GM18499 (cell line): ENCODE measurements around the gene JAG1.

ENCODE experiments used
- ATAC-seq: cut with Tn5 transposase; IDR thresholded peaks from one replicate; pipeline ENCODE4 v1.9.1; 2021; ENCODE audit warnings: moderate number of reproducible peaks; ENCODE audit not compliant: insufficient read depth, unreplicated experiment

JAG1 gene

DNA sequence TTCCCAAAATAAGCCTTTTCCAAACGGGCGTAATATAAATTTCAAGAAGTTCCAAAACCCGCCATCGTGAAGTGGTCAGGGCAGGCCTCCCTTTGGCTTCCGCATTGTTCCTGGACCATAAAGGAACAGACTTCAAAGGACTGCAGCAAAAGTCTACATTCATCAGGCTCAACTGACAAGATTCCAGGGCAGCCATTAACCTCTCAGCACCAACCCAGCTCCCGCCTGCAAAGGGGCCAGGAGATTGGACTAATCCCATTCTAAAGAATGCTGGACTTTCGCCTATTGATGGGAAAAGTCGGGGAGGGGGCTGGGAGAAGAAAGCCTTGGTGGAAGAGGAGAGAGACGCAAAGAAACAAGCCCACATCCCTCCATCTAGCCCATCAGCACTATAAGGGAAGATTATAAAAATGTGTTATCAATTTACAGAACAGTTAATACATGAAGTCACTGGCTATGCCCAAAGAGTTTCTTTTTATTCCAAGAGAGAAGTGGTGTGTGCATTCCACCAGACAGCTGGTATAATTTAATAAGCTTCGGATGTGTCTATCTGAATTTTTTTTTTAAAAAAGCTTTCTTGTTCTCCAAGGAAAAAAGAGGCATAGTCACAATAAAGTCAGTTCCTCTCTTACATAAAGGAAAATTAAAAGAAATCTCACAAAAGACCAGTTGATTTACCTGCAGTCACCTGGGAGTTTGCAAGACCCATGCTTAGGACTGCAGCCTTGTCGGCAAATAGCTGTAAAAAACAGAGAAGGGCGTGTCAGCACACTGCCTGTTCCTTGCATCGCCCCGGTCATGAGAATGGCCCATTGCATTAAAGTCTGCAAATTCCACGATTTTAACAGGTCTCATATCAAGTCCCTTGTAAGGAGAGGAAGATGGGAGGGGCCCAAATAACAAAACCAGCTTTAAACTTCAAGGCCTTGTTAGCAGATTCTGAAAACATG is 17.8 kb downstream of the JAG1 start:
- no peak for ATAC-seq

DNA sequence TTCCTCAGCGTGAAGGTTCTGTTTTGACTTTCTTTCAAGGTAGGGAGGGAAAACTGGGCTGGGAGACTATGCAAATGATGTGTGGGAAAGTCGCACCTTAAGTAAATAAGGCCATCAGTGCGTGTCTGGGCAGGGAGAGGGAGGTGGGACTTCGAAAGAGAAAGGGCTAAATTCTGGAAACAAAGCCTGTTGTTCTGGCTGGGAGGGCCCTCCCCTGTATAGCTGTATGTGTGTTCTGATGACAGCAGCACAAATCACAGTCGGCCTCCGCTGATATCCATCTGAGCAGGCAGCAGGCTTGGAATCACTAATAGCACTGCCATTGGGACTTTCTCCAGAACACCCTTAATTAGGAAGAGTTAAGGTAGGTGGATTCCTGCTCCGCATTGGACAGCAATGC is 19.2 kb downstream of the JAG1 start:
- ATAC-seq = peak; percentile 65

DNA sequence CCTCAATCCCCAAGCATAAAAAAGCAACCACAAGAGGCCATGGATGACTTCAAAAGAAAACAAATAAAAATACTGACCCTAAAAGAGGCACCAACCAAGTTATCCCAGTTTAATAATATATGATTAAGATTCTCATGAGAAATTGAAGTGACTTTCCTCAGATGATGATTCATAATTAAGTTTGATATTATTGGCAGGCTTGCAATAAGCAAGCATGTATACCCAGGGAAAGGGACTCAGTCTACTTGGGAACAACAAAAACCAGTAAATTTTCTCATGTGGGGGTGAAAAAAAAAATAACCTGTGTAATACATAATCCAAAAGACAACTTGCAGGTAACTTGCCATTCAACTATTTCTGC is 19.6 kb downstream of the JAG1 start:
- no peak for ATAC-seq

DNA sequence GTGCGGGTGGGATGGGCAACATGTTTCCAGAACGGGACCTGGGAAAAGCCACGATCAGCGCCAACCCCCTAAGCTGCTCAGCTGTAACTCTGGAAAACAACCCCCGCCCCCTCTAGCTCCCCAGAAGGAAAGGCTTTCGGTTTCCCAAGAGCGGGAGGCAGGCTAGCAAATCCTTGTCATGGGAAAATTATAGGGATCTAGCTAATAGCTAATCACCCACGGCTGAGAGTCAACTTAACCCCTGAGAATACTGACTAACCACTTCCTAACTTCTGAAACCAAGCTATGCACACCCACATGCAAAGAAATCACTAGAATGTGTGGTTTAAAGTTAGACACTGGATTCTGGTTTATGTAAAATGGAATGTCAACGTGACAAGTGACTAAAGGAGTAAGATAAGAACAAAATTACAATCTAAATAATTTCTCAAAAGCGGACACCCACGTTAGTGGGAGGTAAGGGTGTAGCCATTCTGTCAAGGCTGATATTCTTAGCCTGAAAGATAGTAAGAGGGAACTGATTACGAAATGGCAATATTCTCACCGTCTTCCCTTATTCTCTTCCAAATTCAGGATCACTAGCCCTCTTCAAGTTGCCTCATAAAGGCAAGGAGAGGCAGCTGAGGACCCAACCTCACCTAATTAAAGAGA is 20.1 kb downstream of the JAG1 start:
- ATAC-seq = no peak

DNA sequence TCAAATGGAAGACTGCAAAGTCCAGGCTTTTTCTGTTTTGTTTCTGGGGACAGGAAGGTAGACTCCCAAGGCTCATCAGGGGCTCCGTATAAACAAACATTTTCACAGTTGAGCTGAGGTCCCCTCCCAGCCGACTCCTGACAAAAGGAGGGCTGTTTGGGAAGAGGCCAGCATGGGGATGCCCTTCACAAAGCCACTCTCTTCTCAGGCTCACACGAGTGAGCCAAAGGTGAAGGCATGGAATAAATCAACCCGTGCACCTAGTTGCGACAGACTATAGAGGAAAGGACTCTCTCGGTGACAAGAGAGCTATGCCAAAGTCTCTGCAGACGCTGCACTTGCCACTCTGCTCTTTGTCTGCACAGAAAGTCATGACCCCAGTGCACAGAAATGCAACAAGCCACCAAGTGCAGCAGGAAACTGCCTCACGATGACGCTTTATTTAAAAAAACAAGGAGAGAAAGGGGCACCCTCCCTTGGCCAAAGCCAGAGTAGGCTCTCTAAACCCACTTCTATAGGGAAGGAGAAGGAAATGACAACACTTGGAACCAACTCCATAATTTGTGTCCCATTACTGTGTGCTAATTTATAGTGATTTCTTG is 21.0 kb downstream of the JAG1 start:
- no peak for ATAC-seq

DNA sequence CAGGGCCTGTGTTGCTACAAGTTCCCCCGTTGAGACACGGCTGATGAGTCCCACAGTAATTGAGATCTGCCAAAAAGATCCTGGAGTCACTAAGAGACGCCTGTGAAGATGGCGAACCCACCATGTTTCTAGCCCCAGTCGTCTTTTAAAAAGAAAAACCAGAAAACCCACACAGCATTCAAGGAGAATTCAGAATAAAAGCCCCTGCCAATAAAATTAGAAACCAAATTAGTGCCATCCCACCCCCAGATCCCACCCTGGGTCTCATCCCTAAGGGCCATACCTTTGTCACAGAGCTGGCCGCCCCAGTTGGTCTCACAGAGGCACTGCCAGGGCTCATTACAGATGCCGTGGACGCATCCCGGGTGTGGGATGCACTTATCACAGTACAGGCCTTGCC is 21.6 kb downstream of the JAG1 start:
- no peak for ATAC-seq

DNA sequence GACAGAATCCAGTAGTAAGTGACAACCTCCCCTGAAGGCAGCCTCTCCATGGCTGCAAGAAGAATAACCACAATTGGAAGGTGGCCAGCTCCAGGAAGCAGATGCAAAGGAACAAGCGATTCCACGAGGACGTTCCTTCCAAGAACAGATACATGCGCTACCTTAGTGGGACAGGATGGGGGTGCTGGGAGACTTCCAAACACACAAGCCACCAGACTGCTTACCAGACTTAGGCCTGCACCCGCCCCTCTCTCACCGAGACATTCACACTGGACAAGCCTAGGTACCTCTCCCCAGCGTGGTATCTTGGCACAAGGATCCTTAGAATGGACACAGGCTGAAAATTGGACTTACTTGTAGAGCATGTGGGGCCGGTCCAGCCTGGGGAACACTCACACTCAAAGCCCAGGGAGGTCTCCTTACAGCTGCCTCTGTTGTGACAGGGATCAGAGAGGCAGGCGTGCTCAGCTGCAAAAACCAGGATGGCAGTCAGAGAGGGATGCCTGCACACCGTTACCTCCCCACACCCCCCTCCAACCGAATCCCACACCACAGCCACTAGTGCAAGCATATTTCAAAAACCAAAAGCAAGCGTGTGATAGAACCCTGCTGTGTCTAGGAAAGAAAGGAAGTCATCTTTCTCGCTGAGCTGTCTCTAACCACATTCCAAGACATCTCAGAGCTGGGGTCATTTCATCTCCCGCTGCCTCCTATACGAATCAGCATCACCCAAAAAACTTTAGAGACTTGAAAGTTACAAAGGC is 22.4 kb downstream of the JAG1 start:
- ATAC-seq = no peak

DNA sequence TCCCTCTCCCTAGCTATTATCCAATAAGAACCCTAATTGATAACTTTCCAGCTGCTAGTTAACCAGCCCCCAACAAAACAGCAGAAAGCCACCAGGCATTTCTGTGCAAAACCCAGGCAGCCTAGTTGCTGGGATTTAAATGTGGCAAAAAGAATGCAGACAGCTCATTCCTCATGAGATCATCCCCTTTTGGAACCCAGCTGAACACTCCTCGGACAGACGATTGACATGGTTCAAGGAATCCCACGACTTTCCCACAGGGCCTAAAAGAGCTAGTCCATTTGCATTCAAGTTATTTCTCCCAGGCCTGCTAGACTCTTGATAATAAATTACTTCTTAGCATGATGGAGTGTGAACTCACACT is 24.0 kb downstream of the JAG1 start:
- ATAC-seq = no peak

DNA sequence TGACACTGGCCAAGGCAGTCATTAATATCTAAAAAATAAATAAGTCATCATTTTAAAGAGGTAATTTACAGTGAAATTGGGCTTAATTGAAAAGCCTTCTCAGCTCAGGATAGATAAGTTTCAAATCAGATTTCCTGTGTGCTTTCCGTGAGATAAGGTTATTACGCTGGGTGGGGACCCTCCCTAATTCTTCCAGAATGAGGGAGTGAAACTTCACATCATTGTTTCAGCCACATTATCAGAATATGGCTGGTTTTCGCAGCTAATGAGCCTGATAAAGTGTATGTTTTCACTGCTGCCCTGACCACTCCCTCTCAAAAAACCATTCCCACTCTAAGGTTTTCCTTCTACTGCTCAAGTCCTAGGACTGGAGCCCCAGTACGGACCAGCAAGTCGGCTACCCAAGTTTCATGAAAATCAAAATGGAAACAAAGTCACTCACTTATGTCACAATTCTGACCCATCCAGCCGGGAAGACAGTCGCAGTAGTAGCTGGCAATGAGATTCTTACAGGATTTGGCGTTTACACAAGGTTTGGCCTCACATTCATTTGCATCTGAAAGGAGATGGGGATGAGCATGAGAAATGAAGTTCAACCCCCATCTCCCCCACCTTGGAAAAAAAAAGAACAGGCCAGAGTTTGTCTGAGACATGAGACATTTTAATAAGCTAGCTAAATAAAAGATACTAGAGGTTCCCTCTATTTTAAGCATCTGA is 24.6 kb downstream of the JAG1 start:
- no peak for ATAC-seq

DNA sequence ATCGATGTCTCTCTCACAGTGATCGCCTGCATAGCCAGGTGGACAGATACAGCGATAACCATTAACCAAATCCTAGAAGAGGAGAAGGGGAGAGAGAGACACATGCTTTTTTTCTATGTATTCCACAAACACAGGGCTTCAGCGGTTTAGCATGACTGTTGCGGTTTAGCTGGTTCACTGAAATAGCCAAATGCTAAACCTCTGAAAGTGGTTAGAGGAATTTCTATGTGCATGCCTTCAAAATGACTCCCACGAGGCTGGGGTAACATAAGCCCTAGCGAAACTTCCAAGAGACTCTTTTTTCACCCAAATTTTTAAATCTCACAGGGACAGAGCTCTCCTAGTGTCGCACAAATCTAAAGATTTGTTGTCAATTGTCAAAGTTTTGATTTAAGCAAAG is 25.1 kb downstream of the JAG1 start:
- no peak for ATAC-seq

DNA sequence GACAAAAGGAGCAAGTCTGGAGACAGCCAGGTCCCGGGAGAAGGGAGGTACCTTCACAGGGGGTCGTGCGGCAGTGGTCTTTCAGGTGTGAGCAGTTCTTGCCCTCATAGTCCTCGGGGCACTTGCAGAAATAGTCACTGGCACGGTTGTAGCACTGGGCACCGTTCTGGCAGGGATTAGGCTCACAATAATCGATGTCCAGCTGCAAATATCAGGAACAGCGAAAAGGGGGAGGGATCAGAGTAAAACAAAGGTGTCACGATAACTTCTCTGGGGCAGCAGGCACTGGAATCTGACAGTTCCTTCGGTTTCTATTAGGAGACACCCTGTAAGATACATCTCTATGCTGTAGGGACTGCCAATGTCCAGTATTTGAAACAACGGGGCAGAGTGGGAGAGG is 25.9 kb downstream of the JAG1 start:
- ATAC-seq = no peak

DNA sequence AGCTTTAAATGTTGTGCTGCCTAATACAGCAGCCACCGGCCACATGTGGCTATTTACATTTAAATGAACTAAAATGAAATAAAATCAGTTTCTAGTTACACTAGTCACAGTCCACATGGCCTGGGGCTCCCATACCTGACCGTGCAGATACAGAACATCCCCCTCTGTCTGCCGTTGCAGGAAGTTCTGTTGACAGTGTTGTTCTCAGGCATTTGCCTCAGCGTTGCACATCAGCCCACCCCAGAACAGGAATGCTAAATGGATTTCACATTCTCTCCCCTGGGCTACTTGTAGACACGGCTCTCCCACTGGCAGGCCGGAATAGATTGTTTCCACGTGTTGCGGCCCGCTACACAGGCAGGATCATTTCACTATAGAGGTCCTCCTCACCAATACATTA is 26.3 kb downstream of the JAG1 start:
- no peak for ATAC-seq

DNA sequence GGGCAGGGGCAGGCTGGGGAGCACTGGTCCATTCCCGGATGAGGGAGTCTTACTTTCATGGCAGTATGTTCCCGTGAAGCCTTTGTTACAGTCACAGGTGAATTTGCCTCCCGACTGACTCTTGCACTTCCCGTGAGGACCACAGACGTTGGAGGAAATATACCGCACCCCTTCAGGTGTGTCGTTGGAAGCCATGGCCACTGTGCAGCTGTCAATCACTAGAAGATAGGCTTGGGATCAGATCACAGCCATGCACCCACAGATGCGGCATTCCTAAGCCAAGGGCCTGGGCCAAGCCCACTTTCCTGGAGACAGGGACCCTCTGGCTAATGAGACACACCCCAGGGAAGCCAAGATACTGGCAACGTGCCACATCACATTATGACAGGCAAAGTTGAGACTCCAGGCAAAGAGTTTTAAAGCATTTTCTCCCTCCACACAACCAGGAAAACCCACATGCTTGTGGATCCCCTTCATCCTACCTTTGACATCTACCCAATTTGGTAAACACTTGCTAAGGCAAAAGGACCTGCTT is 26.8 kb downstream of the JAG1 start:
- no peak for ATAC-seq

DNA sequence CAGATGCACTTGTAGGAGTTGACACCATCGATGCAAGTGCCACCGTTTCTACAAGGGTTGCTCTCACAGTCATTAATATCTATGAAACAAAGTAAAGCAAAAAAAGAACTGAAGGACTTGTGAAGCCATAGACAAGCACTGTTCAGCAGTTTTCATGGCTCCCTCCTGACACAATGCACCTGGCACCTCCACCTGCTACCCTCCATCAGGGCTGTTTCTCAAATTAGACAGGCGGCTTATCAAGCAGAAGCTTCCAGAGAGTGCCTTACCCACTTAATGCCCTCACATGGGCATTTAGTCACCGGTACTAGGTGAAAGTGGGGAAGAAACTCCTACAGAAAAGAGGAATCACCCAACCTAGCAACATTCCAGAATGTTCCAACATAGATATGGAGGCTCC is 27.8 kb downstream of the JAG1 start:
- ATAC-seq = no peak

DNA sequence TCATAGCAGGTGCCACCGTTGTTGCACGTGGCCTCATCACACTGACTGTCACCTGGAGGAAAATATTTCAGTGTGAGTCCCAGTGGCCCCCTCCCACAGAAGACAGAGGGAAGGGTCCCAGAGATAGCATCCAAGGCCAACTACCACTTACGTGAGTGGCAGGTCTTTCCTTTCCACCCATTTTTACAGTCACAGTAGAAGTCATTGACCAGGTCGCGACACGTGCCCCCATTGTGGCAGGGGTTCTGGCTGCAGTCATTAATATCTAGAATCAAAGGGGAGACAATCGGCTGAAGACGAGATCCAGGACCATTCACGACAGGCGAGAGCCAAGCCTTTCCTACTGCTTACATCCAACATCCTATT is 28.6 kb downstream of the JAG1 start:
- ATAC-seq = no peak

DNA sequence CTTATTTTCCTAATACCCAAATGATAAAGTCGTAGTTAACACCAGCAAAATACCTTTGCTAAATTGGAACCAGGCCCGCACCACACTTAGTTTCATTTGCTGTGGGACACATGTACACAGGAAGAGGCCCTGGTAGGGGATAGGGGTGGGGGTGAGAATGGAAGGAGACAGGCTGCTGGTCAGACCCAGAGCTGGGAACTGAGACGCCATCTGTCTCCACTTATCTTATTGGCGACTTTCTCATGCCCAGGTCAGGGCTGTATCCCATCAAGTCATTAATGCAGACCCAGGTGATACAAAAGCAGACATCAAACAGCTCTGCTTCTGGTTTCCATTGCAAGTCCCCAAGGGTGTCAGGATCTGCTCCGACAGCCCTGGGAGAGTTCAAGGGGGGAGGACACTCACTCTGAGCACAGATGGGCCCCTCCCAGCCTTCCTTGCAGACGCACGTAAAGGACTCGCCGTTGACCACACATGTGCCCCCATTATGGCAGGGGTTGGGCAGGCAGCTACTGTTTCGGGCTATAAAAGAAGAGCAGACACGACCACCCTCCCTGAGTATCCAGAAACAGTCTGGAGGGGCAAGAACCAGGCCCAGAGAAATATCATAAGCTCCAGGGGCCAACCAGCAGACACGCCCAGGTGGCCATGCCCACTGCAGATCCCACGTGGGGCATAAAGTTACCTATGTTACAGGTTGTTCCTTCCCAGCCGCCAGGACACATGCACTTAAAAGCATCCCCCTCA is 29.2 kb downstream of the JAG1 start:
- ATAC-seq = no peak

DNA sequence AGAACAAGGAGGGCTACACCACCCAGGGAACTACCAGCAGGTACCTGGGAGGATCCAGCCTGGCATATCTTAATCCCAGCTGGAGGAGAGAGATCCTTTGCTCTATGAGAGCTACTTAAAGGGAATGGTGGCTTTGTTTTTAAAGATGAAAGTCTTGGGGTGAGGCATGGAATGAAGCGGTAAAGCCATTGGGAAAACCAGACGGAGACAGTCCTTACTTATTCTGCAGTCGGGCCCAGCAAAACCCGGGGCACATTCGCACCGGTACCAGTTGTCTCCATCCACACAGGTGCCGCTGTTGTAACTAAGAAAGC is 30.3 kb downstream of the JAG1 start:
- no peak for ATAC-seq

DNA sequence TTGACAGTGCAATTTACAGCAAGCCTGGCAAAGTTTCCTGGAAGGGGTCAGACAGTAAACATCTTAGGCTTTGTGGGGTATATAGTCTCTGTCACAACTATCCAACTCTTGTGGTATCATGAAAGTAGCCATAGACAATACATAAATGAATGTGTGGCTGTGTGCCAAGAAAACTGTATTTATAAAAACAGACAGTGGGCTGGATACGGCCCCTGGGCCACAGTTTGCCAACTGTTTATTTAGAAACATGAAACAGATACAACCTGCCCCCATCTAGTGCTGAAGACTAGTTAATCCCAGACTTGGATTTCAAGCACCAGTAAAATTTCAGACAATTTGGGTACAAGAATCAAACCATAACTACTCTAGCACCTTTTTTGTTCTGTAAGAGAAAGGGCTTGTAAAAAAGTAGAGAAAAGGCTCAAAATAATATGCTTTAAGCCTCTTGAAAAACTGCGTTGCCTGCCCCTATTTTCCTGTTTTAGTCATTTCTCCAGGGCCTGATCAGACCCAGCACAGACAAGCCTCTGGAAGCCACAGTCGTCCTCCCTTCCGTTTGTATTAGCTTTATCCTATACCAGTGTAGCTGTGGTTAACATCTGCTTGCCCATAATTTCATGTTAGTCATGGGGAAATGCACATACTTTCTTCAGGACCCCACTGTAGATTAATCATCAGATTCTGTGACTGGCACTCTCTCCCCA is 30.8 kb downstream of the JAG1 start:
- no peak for ATAC-seq

DNA sequence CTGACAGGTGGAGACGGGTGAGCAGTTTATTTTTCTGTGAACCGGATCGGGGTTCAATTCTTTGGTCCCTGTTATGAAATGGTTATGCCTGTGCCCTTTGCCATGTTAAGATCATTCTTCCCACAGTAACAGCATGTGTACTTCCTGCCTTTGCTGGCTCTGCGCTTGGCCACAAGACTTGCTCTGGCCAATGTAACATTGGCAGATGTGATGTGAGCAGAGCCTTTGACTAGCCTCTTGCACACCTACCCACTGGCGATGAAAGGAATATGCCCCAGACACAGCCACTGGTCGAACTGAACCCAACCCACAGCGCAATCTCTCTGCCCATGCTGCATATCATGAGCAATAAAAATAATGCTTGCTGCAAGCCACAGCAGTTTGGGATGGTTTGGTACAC is 31.9 kb downstream of the JAG1 start:
- ATAC-seq = no peak
